Neural cell (in vitro differentiated cells): ENCODE results near the gene SPEG. TPM values are rescaled to one million over a fixed set of nuclear protein-coding genes. Genes with fewer than 3 reads are reported as not detected.

ENCODE experiments used
- H2AFZ ChIP-seq: fragments of 200-600, 300-800 bp; sonication (generic), shearing (Covaris generic); 2 replicates; pipeline ENCODE4 v1.6.0; 2014; ENCODE audit warnings: low read depth, mild to moderate bottlenecking, antibody characterized with exemption, low read length, moderate library complexity
- H3F3A ChIP-seq: fragments of 200-600 bp; shearing (Covaris generic); 2 replicates; pipeline ENCODE4 v1.6.1; 2016; ENCODE audit warnings: mild to moderate bottlenecking, moderate library complexity, mixed read lengths, antibody characterized with exemption, low read length; ENCODE audit not compliant: insufficient read depth, poor library complexity, severe bottlenecking
- H3K27ac ChIP-seq: fragments of 200-600, 300-800 bp; sonication (generic), shearing (Covaris generic); 2 replicates; pipeline ENCODE4 v1.5.1; 2014; ENCODE audit warnings: mild to moderate bottlenecking, low read length, moderate library complexity
- H3K27me3 ChIP-seq: fragments of 300-800, 200-600 bp; sonication (generic), shearing (Covaris generic); 2 replicates; pipeline ENCODE4 v1.6.0; 2014; ENCODE audit warnings: mild to moderate bottlenecking, low read depth, low read length, moderate library complexity; ENCODE audit not compliant: insufficient read depth
- H3K36me3 ChIP-seq: fragments of 300-800, 200-600 bp; sonication (generic), shearing (Covaris generic); 2 replicates; pipeline ENCODE4 v1.5.1; 2014; ENCODE audit warnings: mild to moderate bottlenecking, antibody characterized with exemption, low read length, moderate library complexity; ENCODE audit not compliant: insufficient read depth
- H3K4me2 ChIP-seq: fragments of 300-800, 200-600 bp; sonication (generic), shearing (Covaris generic); 2 replicates; pipeline ENCODE4 v1.6.0; 2014; ENCODE audit warnings: mild to moderate bottlenecking, low read length
- H3K4me3 ChIP-seq: fragments of 300-800, 200-600 bp; sonication (generic), shearing (Covaris generic); 2 replicates; pipeline ENCODE4 v1.5.1; 2014; ENCODE audit warnings: mild to moderate bottlenecking, low read length, moderate library complexity
- H3K79me2 ChIP-seq: fragments of 200-600 bp; shearing (Covaris generic); replicated peaks from 2 replicates; pipeline ENCODE4 v1.6.0; 2014; ENCODE audit warnings: mild to moderate bottlenecking, low read length, moderate library complexity; ENCODE audit not compliant: insufficient read depth
- H3K9ac ChIP-seq: fragments of 300-800, 200-600 bp; sonication (generic), shearing (Covaris generic); 2 replicates; pipeline ENCODE4 v1.6.1; 2016; ENCODE audit warnings: mild to moderate bottlenecking, low read length, mixed read lengths
- H3K9me2 ChIP-seq: fragments of 200-600 bp; shearing (Covaris generic); 2 replicates; pipeline ENCODE4 v1.6.1; 2016; ENCODE audit warnings: mild to moderate bottlenecking, low read length, mixed read lengths; ENCODE audit not compliant: insufficient read depth
- H3K9me3 ChIP-seq: fragments of 200-600, 300-800 bp; sonication (generic), shearing (Covaris generic); 2 replicates; pipeline ENCODE4 v1.6.1; 2016; ENCODE audit warnings: mild to moderate bottlenecking, mixed run types, low read length, moderate library complexity, mixed read lengths
- H4K20me1 ChIP-seq: fragments of 200-600 bp; shearing (Covaris generic); 2 replicates; pipeline ENCODE4 v1.6.1; 2016; ENCODE audit warnings: mild to moderate bottlenecking, mixed run types; ENCODE audit not compliant: insufficient read depth
- CTCF ChIP-seq: fragments of 450-650 bp; IDR thresholded peaks from 2 replicates; pipeline ENCODE4 v1.5.1; 2014; ENCODE audit warnings: antibody characterized with exemption, mild to moderate bottlenecking, moderate library complexity; ENCODE audit not compliant: poor library complexity, severe bottlenecking
- EP300 ChIP-seq: fragments of 450-650 bp; conservative IDR thresholded peaks from 2 replicates; pipeline ENCODE4 v1.6.1; 2014; ENCODE audit warnings: antibody characterized with exemption, mild to moderate bottlenecking, moderate library complexity; ENCODE audit not compliant: poor library complexity, severe bottlenecking
- EZH2 ChIP-seq: fragments of 200-600, 300-800 bp; shearing (Covaris generic), sonication (generic); IDR thresholded peaks from 2 replicates; pipeline ENCODE4 v1.6.1; 2014; ENCODE audit warnings: antibody characterized with exemption, low read length, borderline replicate concordance, mild to moderate bottlenecking; ENCODE audit not compliant: insufficient read depth, poor library complexity, severe bottlenecking
- MXI1 ChIP-seq: fragments of 450-650 bp; conservative IDR thresholded peaks from 2 replicates; pipeline ENCODE4 v1.6.1; 2014; ENCODE audit warnings: antibody characterized with exemption, mild to moderate bottlenecking; ENCODE audit not compliant: poor library complexity, severe bottlenecking
- POLR2AphosphoS5 ChIP-seq: IDR thresholded peaks from 2 replicates; pipeline ENCODE4 v1.6.1; 2012
- RAD21 ChIP-seq: fragments of 450-650 bp; conservative IDR thresholded peaks from 2 replicates; pipeline ENCODE4 v1.6.1; 2014; ENCODE audit warnings: antibody characterized with exemption, mild to moderate bottlenecking, moderate library complexity
- REST ChIP-seq: IDR thresholded peaks from 2 replicates; pipeline ENCODE4 v1.6.1; 2012; ENCODE audit warnings: borderline replicate concordance
- SMC3 ChIP-seq: fragments of 450-650 bp; conservative IDR thresholded peaks from 2 replicates; pipeline ENCODE4 v1.6.1; 2014; ENCODE audit warnings: antibody characterized with exemption, mild to moderate bottlenecking, moderate library complexity; ENCODE audit not compliant: poor library complexity
- TAF1 ChIP-seq: IDR thresholded peaks from 2 replicates; pipeline ENCODE4 v1.6.1; 2012; ENCODE audit warnings: low read depth
- polyA plus RNA-seq: library from polyadenylated mRNA; depleted of rRNA; stranded (reverse); fragments of >200 nt; gene quantifications from 2 replicates; pipeline ENCODE4 v1.2.3, GENCODE V29; 2014

The SPEG gene
- polyA plus RNA-seq, 1 donor from 2014 or later, result 58.3 TPM

GRCh38 chr2:219480004-219480403 lies 45.4 kb downstream of the SPEG start:
- Histone ChIP-seq H3K9ac (no peak overlapping the region), H3K27ac (no peak overlapping the region), H3K79me2 (no peaks in the 10 kb centered on the region), H4K20me1 (no peaks in the 10 kb centered on the region), H3K4me3 (no peak overlapping the region), H3F3A (no peaks in the 10 kb centered on the region), H2AFZ (no peak overlapping the region), H3K9me2 (no peaks in the 10 kb centered on the region), H3K4me2 (no peak overlapping the region), H3K9me3 (no peaks in the 10 kb centered on the region), H3K27me3 (peaks cover 31% of the 10 kb centered on the region), H3K36me3 (no peaks in the 10 kb centered on the region)
- no peak for TF ChIP-seq SMC3
- no peak for TF ChIP-seq EZH2
- no peak for TF ChIP-seq RAD21

GRCh38 chr2:219482674-219483405 lies 48.2 kb downstream of the SPEG start:
- H3K36me3 ChIP-seq, result no peaks in the 10 kb centered on the region
- no peaks in the 10 kb centered on the region for H3F3A ChIP-seq
- no peak overlapping the region for H3K27ac ChIP-seq
- no peaks in the 10 kb centered on the region for H3K9me3 ChIP-seq
- H3K79me2 ChIP-seq, result no peaks in the 10 kb centered on the region
- H4K20me1 ChIP-seq, result no peaks in the 10 kb centered on the region
- H2AFZ ChIP-seq, result no peak overlapping the region
- H3K4me2 ChIP-seq, result no peak overlapping the region
- peaks cover 53% of the 10 kb centered on the region for H3K27me3 ChIP-seq
- H3K4me3 ChIP-seq, result no peak overlapping the region
- TF ChIP-seq TAF1 (no peak), REST (no peak), EP300 (no peak), EZH2 (no peak), MXI1 (no peak), RAD21 (no peak), SMC3 (no peak), POLR2AphosphoS5 (no peak), CTCF (no peak)
- H3K9ac ChIP-seq, result no peak overlapping the region
- H3K9me2 ChIP-seq, result no peaks in the 10 kb centered on the region
